ENCODE results near the gene FCSK.
"Not testable (repeated sequence)": the region's sequence is repeated elsewhere in the genome, so short reads cannot be mapped to it uniquely, and the experiment has no call there.

Gene FCSK

DNA sequence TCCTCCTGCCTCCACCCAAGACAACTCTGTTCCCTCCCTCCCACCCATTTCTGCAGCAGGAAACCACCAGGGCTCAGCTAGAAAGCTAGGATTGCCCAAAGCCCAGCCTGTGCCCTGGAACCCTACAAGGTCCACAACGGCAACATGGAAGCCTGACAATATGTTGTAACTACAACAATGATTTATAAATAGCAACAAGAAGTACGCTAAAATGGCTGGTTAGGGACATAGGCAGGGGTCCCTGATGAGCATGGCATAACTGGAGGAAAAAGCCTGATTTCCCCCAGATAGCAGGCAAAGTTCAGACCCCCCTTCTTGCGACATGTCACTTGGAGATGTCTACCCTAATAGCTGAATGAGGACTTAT lies 22.1 kb upstream of the FCSK start:
- DNase-seq, result peak; percentile 42 to 87

DNA sequence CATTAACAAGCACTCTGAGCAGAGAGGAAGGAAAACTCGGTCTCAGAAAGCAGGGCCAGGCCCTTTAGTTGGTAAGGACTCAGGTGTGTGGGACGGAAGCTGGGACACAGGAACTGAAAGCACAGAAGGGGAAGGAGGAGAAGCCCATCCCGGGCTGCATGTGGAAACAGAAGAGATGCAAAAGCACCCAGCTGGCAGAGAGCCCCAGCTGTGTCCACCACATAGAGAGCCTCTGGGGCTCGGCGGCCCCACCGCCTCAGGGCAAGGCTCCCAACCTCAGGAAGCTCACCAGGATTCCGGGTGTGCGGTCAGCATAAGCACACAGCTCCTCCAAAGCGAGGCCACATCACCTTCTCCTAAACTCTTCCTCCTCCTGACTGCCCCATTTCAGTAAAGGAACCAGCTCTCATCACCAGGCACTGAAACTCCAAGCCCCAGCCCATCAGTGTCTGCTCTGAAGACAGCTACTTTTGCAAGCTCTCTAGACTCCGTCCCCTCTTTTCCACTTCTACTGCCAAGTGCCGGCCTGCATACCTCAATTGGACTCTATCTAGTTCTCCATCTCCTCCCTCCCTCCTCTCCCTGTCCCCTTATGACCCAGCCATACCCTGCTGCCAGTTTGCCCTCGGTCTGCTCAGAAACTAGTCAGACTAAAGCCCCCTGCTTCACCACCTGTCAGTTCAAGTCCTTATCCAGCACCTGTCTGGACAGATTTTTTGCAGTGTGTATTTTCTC lies 21.5 kb upstream of the FCSK start:
- DNase-seq, result peak; percentile 47 to 77

GRCh38 chr16:70433458-70434103 lies 20.8 kb upstream of the FCSK start:
- peak; percentile 48 to 54 for DNase-seq

- DNase-seq, result no peak
These were observed 19.7 kb upstream of the FCSK start for GRCh38 chr16:70434484-70435260.

- no peak for DNase-seq
These were observed 17.3 kb upstream of the FCSK start for GRCh38 chr16:70437017-70437581.

- DNase-seq, result peak; percentile 63 to 65
These were observed 16.5 kb upstream of the FCSK start for GRCh38 chr16:70437582-70438557.

DNA sequence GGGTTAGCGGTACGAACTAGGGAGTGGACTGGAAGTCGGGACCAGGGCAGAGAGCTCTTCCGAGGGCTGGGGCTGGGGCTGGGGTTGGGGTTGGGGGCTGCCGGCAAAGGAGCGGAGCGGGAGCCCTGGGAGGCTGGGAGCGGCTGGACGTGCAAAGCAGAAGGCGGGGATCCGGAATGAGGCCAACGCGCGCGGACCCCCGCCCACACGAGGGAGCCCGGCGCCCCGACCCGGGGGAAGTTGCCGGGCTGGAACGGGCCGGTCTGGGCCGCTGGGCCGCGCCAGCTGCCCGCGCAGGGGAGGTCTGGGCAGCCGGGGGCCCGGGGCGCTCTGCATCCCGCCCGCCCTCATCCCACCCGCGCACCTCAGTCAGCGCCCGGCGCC lies 15.8 kb upstream of the FCSK start:
- no peak for DNase-seq

GRCh38 chr16:70438969-70439862 lies 15.2 kb upstream of the FCSK start, which contains the start of gene ST3GAL2:
Gene ST3GAL2 (minus strand): TSS chr16:70439100. CDS start chr16:70398530, 40,570 bp downstream.
- DNase-seq, result peak; percentile 85 to 93

DNA sequence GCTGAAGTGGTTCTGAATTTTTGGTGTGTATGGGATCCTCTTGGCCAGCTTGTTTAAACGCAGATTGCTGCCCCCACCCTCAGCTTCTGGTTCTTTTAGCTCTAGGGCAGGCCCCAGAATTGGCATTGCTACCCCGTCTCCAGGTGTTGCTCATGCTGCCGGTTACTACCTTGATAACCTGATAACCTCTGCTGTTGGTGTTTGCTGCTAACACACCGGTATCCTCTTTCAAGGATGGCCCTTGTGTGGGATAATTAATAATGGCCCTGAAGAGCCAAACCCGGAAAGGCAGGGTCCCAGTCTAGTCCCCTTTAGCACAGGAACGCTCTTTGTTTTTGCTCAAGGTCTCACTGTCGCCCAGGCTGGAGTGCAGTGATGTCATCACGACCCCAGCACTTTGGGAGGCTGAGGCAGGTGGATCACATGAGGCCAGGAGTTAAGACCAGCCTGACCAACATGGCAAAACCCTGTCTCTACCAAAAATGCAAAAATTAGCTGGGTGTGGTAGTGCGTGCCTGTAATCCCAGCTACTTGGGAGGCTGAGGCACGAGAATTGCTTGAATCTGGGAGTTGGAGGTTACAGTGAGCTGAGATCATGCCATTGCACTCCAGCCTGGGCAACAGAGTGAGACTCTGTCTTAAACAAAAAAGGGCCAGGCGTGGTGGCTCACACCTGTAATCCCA lies 14.2 kb upstream of the FCSK start:
- no peak for DNase-seq

DNA sequence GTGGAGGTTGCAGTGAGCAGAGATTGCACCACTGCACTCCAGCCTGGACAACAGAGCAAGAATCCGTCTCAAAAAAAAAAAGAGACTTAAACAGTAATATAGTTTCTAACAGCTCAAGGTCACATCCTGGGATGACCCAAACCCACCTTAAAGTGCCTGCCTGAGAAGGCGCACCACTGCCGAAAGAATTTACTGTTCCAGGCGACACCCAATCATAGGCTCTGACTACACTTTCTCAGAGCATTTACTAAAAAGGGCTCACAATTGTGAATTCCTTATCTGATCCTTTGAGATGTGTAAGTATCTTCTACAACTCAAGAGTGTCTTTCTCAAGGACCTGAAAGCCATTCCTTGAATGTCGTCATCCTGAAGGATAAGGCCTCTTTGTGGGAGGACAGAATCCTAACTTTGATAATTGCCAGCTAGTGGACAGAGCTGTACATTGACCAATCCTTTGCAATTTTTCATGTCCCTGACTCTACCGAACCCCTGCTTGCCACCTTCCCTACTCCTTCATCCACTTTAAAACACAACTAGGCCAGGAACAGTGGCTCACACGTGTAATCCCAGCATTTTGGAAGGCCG lies 12.9 kb upstream of the FCSK start:
- no peak for DNase-seq

DNA sequence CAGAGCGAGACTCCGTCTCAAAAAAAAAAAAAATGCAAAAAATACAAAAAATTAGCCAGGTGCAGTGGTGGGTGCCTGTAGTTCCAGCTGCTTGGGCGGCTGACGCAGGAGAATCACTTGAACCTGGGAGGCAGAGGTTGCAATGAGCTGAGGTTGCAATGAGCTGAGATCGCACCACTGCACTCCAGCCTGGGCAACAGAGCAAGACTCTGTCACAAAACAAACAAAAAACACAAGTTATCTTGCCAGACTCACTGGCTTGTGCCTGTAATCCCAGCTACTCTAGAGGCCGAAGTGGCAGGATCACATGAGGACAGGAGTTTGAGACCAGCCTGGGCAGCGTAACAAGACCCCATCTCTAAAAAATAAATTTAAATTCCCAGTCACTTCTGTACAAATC lies 12.1 kb upstream of the FCSK start:
- DNase-seq, result no peak

- peak; percentile 49 to 72 for DNase-seq
These were observed 9.9 kb upstream of the FCSK start for GRCh38 chr16:70444249-70445063.

DNA sequence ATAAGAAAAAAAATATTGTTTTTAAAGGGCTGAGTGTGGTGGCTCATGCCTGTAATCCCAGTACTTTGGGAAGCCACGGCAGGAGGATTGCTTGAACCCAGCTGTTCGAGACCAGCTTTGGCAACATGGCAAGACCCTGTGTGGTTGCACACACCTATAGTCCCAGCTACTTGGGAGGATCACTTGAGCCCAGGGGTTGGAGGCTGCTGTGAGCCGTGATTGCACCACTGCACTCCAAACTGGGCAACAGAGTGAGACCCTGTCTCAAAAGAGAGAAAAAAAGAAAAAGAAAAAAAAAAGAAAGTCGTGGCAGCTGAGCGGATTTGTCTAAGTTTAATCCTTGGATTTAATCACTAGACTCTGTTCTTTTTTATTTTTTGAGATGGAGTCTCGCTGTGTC lies 6.3 kb upstream of the FCSK start:
- no peak for DNase-seq

- DNase-seq, result not testable (repeated sequence)
These were observed 4.0 kb upstream of the FCSK start for GRCh38 chr16:70450142-70451003.

GRCh38 chr16:70451004-70451340 lies 3.4 kb upstream of the FCSK start:
- not testable (repeated sequence) for DNase-seq

DNA sequence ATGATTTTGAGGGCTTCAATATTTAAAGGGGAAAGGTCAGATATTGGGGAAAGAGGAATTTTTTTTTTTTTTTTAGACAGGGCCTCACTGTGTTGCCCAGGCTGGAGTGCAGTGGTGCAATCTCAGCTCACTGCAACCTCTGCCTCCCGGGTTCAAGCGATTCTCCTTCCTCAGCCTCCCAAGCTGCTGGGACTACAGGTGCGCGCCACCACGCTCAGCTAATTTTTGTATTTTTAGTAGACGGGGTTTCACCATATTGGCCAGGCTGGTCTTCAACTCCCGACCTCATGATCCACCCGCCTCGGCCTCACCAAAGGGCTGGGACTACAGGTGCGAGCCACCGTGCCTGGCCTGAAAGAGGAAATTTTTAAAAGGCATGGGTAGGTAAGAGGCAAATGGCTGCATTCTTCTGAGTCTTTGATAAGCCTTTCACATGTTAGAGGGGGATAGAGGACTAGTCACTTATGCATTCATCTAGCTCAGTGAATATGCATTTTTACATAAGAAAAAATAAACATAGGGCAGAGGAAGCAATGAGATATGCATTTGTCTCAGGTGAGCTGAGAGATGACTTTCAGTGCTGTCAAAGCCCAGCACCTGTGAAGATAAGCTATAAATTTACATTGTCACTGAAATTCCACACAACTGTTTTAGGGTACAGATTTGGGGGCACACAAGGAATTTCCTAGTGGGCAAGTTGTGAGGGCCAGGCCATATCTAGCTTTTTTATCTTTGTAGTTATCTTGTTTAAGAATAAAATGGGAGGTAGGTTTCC lies 1.1 kb upstream of the FCSK start:
- no peak for DNase-seq

DNA sequence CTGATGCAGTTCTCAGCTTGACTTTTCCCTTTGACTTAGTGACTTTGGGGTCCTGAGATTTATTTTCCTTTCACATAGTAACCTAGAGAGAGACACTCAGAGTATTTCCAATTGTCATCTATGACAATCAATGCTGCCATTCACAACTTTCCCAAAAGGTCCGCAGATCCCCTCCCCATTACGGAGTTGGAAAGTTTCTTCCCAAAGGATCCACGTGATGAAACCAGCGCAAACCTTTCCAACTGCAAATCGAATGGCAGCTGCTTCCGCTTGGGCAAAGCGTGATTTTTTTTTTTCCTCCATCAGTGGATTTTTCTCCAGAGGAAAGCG lies 538 bp upstream of the FCSK start:
- no peak for DNase-seq

DNA sequence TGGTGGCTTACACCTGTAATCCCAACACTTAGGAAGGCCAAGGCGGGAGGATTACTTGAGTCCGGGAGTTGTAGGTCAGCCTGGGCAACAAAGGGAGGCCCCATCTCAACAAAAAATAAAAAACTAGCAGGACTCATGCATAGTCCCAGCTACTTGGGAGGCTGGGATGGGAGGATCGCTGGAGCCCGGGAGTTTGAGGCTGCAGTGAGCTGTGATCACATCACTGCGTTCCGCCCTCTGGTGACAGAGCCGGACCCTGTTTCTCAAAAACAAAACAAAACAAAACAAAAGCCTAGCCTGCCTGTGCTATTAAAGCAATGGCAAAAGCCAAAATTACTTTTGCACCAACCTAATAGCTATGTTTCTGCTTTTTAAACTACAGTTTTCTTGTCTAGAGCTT lies 1.5 kb downstream of the FCSK start:
- DNase-seq, result no peak

All from inflammatory macrophage treated with lipopolysaccharide for 1 hour (primary cell).